ENCODE data around the gene PSD. TPM values are rescaled to one million over a fixed set of nuclear protein-coding genes. Genes with fewer than 3 reads are reported as not detected.

Gene PSD
- total RNA-seq = 1 to 10 TPM in 1 of 4 donors, under 1 TPM in 3; 0.22 to 1.4 (median 0.54) TPM

- no peak for TF ChIP-seq CTCF (IDR thresholded peaks at IDR 0.05; ENCODE audit: low read depth)
These were observed at the start of gene PSD for GRCh38 chr10:102418622-102419268. Gene PSD (minus strand): TSS chr10:102418785. CDS start chr10:102417038, 1,747 bp downstream.

- no peak for TF ChIP-seq CTCF (IDR thresholded peaks at IDR 0.05; ENCODE audit: low read depth)
These were observed 49.4 kb upstream of the PSD start for GRCh38 chr10:102467971-102468438.

- no peak for TF ChIP-seq CTCF (IDR thresholded peaks at IDR 0.05; ENCODE audit: low read depth)
These were observed 48.7 kb upstream of the PSD start for GRCh38 chr10:102467318-102467717.

GRCh38 chr10:102465466-102465865 lies 46.9 kb upstream of the PSD start:
- TF ChIP-seq CTCF (IDR thresholded peaks at IDR 0.05; ENCODE audit: low read depth) = no peak

GRCh38 chr10:102463983-102464382 lies 45.4 kb upstream of the PSD start:
- TF ChIP-seq CTCF (IDR thresholded peaks at IDR 0.05; ENCODE audit: low read depth) = no peak

GRCh38 chr10:102462512-102463054 lies 44.0 kb upstream of the PSD start:
- no peak for TF ChIP-seq CTCF (IDR thresholded peaks at IDR 0.05; ENCODE audit: low read depth)

- TF ChIP-seq CTCF (IDR thresholded peaks at IDR 0.05; ENCODE audit: low read depth) = no peak
These were observed 42.8 kb upstream of the PSD start for GRCh38 chr10:102461187-102462054.

Measured in subcutaneous adipose tissue (tissue), 4 donors.